Fibroblast of villous mesenchyme (primary cell): ENCODE data around the gene FAM227B. TPM values are rescaled to one million over a fixed set of nuclear protein-coding genes. Genes with fewer than 3 reads are reported as not detected.
"Not testable (repeated sequence)": the region's sequence is repeated elsewhere in the genome, so short reads cannot be mapped to it uniquely, and the experiment has no call there.

Experiments used
- DNase-seq: peaks from one replicate; pipeline ENCODE4 v3.0.0-alpha.2; 2010; ENCODE audit warnings: low read depth
- H3K4me3 ChIP-seq: 2 replicates; pipeline ENCODE4 v1.5.1; 2011; ENCODE audit warnings: low read depth, mild to moderate bottlenecking, low read length
- total RNA-seq: library from RNA; depleted of rRNA; stranded (reverse); fragments of >200 nt; gene quantifications from 2 replicates; pipeline ENCODE4 v1.2.3, GENCODE V29; 2012
- TF ChIP-seq, protein P1 (sequence below): IDR thresholded peaks from 2 replicates; pipeline ENCODE4 v1.5.1; 2012; ENCODE audit warnings: low read depth, mild to moderate bottlenecking, low read length; ENCODE audit not compliant: insufficient read depth

FAM227B gene
- total RNA-seq, 1 donor: 4.3 TPM

GRCh38 chr15:49473031-49473430 lies 147.6 kb downstream of the FAM227B start:
- no peak overlapping the region for H3K4me3 ChIP-seq
- DNase-seq: no peak
- TF ChIP-seq, protein P1, sequence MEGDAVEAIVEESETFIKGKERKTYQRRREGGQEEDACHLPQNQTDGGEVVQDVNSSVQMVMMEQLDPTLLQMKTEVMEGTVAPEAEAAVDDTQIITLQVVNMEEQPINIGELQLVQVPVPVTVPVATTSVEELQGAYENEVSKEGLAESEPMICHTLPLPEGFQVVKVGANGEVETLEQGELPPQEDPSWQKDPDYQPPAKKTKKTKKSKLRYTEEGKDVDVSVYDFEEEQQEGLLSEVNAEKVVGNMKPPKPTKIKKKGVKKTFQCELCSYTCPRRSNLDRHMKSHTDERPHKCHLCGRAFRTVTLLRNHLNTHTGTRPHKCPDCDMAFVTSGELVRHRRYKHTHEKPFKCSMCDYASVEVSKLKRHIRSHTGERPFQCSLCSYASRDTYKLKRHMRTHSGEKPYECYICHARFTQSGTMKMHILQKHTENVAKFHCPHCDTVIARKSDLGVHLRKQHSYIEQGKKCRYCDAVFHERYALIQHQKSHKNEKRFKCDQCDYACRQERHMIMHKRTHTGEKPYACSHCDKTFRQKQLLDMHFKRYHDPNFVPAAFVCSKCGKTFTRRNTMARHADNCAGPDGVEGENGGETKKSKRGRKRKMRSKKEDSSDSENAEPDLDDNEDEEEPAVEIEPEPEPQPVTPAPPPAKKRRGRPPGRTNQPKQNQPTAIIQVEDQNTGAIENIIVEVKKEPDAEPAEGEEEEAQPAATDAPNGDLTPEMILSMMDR: no peak

GRCh38 chr15:49472338-49472737 lies 148.3 kb downstream of the FAM227B start:
- H3K4me3 ChIP-seq: no peak overlapping the region
- TF ChIP-seq, protein P1: no peak
- no peak for DNase-seq

GRCh38 chr15:49471733-49472132 lies 148.9 kb downstream of the FAM227B start:
- DNase-seq: no peak

DNA sequence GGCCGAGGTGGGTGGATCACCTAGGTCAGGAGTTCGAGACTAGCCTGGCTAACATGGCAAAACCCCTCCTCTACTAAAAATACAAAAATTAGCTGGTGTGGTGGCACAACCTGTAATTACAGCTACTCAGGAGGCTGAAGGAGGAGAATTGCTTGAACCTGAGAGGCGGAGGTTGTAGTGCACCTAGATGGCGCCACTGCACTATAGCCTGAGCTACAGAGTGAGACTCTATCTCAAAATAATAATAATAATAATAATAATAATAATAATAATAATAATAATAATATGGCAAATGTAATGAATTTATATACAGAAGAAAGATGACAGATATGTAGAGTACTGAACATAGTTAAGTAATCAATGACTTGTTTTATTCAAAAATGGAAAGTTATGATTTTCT lies 149.4 kb downstream of the FAM227B start:
- TF ChIP-seq, protein P1: peak; percentile 20
- not testable (repeated sequence) for DNase-seq, H3K4me3 ChIP-seq

More at GRCh38 chr15:49471733-49472132, 148.9 kb downstream of the FAM227B start:
- H3K4me3 ChIP-seq: no peak overlapping the region
- TF ChIP-seq, protein P1: no peak

GRCh38 chr15:49468481-49468839 lies 152.2 kb downstream of the FAM227B start:
- peak; percentile 53 for DNase-seq
- H3K4me3 ChIP-seq: no peak overlapping the region
- TF ChIP-seq, protein P1: no peak

GRCh38 chr15:49467746-49468480 lies 152.7 kb downstream of the FAM227B start:
- H3K4me3 ChIP-seq: no peak overlapping the region
- DNase-seq: peak; percentile 46
- TF ChIP-seq, protein P1: no peak

DNA sequence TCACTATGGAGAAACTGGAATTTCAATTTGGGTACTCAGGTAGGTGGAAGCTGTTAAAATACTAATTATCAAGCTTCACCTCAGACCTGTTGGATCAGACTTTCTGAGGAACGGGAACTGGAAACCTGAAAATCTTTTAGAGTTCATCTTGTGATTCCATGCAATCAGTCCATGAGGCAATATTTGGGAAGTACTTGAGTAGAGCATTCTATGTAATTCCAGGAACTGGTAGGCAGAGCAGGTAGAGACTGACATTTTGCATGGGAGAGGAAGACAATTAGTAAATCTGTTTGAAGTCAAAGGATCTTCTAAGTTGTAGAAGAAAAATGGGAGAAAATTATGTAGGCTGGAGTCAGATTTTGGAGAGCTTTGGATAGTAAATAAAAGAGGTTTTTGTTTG lies 154.5 kb downstream of the FAM227B start:
- peak; percentile 26 for DNase-seq
- TF ChIP-seq, protein P1: no peak
- peak overlapping the region; percentile 5 for H3K4me3 ChIP-seq
